ENCODE data around the gene POM121L2.
"Not testable (repeated sequence)": the region's sequence is repeated elsewhere in the genome, so short reads cannot be mapped to it uniquely, and the experiment has no call there.

The POM121L2 gene

DNA sequence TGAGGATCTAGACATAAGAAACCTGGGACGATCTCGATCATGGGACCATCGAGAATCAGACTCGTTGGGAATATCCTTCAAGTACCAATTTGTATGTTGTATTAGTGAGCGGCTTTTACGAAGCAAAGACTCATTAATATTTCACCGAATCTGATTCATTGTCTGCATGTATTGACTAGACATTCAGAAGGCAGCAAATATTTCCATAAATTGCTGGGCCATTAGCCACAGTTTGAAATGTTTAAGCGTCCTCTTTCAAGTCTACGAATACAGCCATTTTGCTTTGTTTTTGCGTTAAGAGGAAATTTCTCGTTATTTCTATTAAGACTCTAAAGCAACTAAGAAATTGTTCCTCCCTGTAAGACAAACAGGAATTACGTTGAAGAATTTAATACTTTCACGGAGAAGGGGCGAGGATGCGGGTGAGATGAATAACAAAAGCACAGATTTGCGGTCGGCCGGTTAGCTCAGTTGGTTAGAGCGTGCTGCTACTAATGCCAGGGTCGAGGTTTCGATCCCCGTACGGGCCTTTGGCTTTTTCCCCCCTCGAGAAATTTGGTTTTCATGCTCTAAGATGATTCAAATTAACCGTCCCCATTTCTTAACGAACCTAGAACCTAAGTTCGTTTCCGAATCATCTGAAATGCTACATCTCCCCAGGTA, 18.5 kb downstream of the POM121L2 start:
- DNase-seq = no peak

- no peak for DNase-seq
Measured at GRCh38 chr6:27290850-27291208, 21.2 kb downstream of the POM121L2 start.

DNA sequence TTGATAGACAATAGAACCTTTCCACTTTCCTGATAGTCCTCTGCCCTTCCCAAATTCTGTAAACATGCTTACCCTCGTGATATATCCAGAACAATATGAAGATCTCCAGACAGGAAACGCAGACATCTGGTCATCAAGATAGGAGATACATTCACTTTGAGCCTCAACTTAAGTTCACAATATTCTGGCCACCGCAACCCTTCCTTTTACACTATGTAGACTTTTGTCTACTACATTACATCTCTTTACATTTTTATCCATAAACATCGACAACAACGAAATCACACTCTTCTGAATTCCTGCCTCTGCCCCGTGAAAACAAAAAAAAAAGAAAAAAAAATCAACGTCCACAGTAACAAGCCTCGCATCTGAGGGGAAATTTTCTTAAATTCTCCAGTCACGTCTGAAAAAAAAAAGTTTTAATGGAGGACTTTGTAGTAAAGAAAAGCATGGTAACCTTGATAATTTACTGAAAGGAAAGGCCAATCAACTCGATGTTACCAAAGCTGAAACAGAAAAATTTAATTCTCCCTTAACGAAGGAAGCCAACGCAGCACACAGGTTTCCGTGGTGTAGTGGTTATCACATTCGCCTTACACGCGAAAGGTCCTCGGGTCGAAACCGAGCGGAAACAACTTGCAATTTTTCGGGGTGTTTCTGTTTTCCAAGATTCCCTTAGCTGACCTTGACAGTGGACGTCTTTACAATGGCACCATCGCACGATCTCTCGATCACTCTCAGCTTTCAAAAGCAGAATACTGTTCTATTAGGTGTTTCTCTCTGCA, 21.8 kb downstream of the POM121L2 start:
- no peak for DNase-seq

GRCh38 chr6:27288136-27289044, 23.7 kb downstream of the POM121L2 start:
- no peak for DNase-seq

GRCh38 chr6:27287751-27288135, 24.3 kb downstream of the POM121L2 start:
- no peak for DNase-seq

DNA sequence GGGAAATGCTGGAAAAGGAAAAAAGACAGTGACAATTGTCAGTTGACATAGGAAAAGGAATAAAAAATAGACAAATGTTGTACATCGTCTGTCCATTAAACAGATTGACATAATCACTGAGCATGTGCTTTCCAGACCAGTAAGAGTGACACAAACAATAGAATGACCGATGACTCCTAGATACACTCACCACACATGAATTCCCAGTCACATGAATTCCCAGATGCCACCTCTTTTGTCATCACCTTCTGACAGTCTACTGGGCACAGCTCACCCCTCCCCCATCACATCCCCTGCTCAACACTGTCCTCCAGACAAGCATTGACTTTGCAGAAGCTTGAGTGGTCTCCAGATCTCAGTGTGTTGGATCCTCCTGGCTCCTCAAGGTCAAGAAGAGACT, 25.9 kb downstream of the POM121L2 start:
- no peak for DNase-seq

GRCh38 chr6:27283279-27283678, 28.8 kb downstream of the POM121L2 start:
- DNase-seq = no peak

DNA sequence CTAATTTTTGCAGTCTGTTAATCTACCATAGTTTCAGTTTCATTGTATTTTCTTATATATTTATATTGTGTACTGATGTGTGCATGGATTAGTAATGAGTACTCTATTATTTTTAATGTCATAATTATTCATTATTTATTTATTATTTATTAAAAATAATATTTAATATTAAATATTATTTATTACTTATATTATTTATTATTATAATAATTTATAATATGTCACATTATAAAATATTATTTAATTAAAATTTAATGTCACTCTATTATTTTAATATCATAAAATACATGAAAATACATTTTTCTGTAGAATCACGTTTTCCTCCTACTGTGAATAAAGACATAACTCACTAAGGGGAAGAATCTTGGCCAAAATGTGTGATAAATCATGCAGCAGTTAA, 30.5 kb downstream of the POM121L2 start:
- no peak for DNase-seq

GRCh38 chr6:27281105-27281539, 31.0 kb downstream of the POM121L2 start:
- DNase-seq = no peak

GRCh38 chr6:27280540-27281000, 31.5 kb downstream of the POM121L2 start:
- DNase-seq = no peak

DNA sequence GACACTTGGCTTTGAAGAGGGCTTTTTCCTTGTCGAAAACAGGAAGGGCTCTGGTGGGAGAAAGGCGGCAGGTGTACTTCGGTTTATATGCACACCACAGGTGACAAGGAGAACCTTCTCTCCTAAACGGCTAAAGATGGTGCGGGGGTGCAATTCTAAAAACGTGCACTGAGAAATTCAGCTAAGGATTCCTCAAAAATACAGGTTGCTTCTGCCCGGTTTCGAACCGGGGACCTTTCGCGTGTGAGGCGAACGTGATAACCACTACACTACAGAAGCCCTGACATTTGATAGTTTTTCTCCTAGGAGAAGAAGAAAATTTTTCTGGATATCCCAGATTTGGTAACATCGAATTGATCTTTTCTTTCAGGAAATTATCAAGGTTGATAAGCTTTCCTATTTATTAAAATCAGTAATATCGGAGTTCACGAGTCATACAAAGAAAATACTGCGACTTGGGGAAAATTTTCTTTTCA, 32.0 kb downstream of the POM121L2 start:
- DNase-seq = no peak

- no peak for DNase-seq
Measured at GRCh38 chr6:27279513-27280063, 32.5 kb downstream of the POM121L2 start.

DNA sequence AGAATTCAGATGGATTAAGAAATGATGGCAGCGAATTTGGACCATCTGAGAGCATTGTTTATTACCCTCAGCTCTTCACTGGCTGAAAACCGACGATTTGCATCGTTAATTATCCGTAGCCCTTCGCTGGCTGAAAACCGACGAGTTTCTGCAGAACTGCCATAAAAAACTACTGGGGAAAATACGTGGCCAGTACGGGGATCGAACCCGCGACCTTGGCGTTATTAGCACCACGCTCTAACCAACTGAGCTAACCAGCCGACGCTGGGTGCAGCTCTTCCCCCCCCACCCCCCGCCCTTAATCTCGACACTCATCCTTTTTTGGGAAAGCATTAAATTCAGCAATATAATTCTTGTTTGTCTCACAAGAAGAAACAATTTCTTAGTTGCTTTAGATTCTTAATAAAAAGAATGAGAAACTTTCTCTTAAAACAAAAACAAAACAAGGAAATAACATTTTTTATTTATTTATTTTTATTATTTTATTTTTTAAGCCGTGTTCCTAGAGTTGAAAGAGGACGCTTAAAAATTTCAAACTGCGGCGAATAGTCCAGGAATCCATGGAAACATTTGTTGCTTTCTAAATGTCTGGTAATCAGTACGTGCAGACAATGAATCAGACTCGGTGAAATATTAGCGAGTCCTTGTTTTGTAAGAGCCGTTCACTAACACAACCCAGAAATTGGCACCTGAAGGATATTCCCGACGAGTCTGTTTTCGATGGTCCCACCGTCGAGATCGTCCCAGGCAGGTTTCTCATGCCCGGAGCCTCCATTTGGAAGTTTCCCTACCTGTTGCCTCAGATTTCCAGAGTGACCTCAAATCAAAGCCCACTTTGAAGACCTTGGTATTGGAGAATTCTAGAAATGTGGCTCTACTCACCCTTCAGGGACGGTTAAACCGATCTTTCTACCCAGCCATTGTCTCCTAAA, 36.8 kb downstream of the POM121L2 start:
- DNase-seq = no peak

- DNase-seq = no peak
Measured at GRCh38 chr6:27273783-27274182, 38.3 kb downstream of the POM121L2 start.

GRCh38 chr6:27268803-27269202, 43.3 kb downstream of the POM121L2 start:
- DNase-seq = no peak

DNA sequence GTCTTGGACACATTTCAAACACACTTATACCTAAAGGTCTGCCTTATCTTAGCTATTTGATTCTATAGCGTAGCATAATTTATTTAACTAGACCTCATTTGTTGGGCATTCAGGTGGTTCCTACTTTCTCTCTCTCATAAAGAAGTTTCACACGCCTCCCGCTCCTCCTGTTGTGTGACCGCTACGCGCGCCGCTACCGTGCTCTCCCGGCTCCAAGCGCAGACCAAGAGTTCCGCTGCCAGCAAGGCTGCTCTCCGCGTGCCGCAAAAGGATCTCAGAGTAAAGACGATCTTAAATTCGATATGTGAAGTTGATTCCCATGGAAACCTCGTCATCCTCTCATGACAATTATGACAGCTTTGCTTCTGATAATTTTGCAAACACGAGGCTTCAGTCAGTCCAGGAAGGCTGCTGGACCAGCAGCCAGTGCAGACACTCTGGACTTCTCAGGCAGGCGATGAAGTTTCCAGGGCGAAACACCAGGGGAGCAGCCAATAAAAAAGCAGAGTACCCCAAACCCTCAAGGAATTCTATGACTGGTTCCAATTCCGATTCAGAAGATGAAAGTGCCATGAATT, 44.1 kb downstream of the POM121L2 start:
- DNase-seq = no peak

DNA sequence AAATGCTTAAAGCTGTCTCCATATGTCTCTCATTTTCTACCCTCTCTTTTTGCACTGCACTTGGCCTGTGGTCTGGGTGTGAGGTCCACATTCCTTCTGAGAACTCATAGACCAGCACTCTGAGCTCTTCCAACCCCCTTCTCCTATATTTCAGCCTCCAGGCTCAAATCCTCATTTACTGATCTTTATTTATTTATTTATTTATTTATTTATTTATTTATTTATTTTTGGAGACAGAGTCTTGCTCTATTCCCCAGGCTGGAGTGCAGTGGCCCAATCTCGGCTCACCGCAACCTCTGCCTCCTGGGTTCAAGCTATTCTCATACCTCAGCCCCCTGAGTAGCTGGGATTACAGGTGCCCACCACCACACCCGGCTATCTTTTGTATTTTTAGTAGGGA, 45.1 kb downstream of the POM121L2 start:
- DNase-seq = not testable (repeated sequence)

- no peak for DNase-seq
Measured at GRCh38 chr6:27263886-27264285, 48.2 kb downstream of the POM121L2 start.

DNA sequence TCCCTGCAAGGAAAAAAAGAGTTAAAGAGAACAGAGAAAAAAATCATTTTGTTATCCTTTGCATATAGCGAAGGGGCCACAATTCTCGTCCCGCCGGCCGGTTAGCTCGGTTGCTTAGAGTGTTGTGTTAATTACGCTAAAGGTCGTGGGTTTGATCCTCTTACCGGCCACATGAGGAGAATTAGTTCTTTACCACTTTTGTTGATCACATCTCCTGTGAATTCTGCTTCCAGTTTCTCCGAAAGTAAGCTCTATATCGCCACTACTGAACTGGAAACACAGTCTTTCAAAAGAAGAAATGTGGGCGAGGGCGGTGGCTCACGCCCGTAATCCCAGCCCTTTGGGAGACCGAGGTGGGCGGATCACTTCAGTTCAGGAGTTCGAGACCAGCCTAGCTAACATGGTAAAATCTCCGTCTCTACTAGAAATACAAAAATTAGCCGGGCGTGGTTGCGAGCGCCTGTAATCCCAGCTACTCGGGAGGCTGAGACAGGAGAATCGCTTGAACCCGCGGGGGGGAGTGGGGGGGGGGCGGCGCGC, 51.2 kb downstream of the POM121L2 start:
- no peak for DNase-seq

DNA sequence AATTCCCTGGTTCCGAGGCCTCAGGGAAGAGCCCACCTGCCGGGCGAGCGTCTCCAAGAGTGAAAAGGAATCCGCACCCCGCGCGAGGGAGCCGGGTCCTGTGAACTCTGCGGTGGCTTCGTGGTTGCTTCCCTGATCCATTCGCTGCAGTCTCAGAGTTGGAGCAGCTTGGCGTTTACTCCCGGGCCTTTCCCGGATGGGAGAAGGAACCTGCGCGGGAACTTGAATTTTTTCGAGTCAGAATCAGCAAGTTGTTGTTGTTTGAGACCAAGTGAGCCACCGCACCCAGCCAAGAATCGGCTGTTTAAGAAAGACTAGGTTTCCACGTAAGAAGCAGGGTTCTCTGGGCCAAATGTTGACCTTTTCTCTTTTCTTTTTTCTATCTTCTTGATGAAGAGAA, 51.7 kb downstream of the POM121L2 start:
- DNase-seq = no peak
